H1 (cell line): ENCODE measurements around the gene CCL24. TPM values are rescaled to one million over a fixed set of nuclear protein-coding genes. Genes with fewer than 3 reads are reported as not detected.

ENCODE experiments used
- CTCF ChIA-PET: fragments of 300-600 bp; sonication (Branson Sonifier 250); formaldehyde crosslinking; loops from one replicate; lab custom pipeline; 2021; ENCODE audit not compliant: partially characterized antibody; lab: Charles Lee
- POLR2A ChIA-PET: fragments of 300-600 bp; sonication (Branson Sonifier 250); formaldehyde crosslinking; loops from one replicate; lab custom pipeline; 2021; ENCODE audit warnings: inconsistent platforms; ENCODE audit not compliant: partially characterized antibody; lab: Charles Lee
- DNase-seq, 2 experiments: peaks; one replicate each; pipeline versions ENCODE4 v3.0.0 to v3.0.0-alpha.2; 2010 to 2022; ENCODE audit warnings: low spot score in 2 of 2, low read depth in 1 of 2, mixed read lengths in 1 of 2
- FAIRE-seq: peaks from 2 replicates; lab custom pipeline; 2011; peaks lifted over from hg19 to GRCh38; lab: Jason Lieb, UNC
- H2AFZ ChIP-seq: 2 replicates; pipeline ENCODE4 v1.8.1; 2012; ENCODE audit warnings: low read length, inconsistent platforms
- H2AK5ac ChIP-seq: 2 replicates; pipeline ENCODE4 v1.6.1; 2013; ENCODE audit warnings: low read depth, low read length
- H2BK120ac ChIP-seq: replicated peaks from 2 replicates; pipeline ENCODE3; 2013; ENCODE audit warnings: low read depth, low read length, inconsistent platforms
- H2BK12ac ChIP-seq: 2 replicates; pipeline ENCODE4 v1.6.1; 2013; ENCODE audit warnings: low read depth, low read length
- H2BK15ac ChIP-seq: 2 replicates; pipeline ENCODE4 v1.6.1; 2013; ENCODE audit warnings: low read length
- H2BK20ac ChIP-seq: 2 replicates; pipeline ENCODE4 v1.6.1; 2013; ENCODE audit warnings: low read length
- H2BK5ac ChIP-seq: 2 replicates; pipeline ENCODE4 v1.6.1; 2013; ENCODE audit warnings: low read depth, low read length
- H3K14ac ChIP-seq: 2 replicates; pipeline ENCODE4 v1.6.1; 2013; ENCODE audit warnings: inconsistent platforms; ENCODE audit not compliant: insufficient read length
- H3K18ac ChIP-seq: 2 replicates; pipeline ENCODE4 v1.6.1; 2013; ENCODE audit warnings: low read length; ENCODE audit errors: extremely low read depth
- H3K23ac ChIP-seq: 2 replicates; pipeline ENCODE4 v1.6.1; 2013; ENCODE audit warnings: inconsistent platforms; ENCODE audit not compliant: insufficient read length
- H3K23me2 ChIP-seq: 2 replicates; pipeline ENCODE4 v1.6.1; 2013; ENCODE audit warnings: low read depth, low read length
- H3K27ac ChIP-seq: 2 replicates; pipeline ENCODE4 v1.6.1; 2011; ENCODE audit warnings: low read depth, low read length, inconsistent platforms
- H3K27me3 ChIP-seq, 4 experiments: replicated peaks in 1 of 4; 1 replicate in 1 of 4; 2 replicates in 3 of 4; pipeline versions ENCODE4 v1.6.1 to v1.8.1; 2011 to 2013; ENCODE audit warnings: low read length in 3 of 4, mild to moderate bottlenecking in 3 of 4, inconsistent platforms in 2 of 4, mixed read lengths in 2 of 4, moderate library complexity in 1 of 4; ENCODE audit not compliant: control insufficient read depth in 3 of 4, insufficient read depth in 3 of 4; ENCODE audit errors: extremely low read depth in 1 of 4
- H3K36me3 ChIP-seq, 4 experiments: 2 replicates each; pipeline versions ENCODE4 v1.6.1 to v1.8.1; 2011 to 2013; ENCODE audit warnings: mild to moderate bottlenecking in 4 of 4, low read length in 3 of 4, moderate library complexity in 2 of 4, control low read depth in 1 of 4, inconsistent platforms in 1 of 4; ENCODE audit not compliant: insufficient read depth in 4 of 4, control insufficient read depth in 2 of 4
- H3K4ac ChIP-seq: replicated peaks from 2 replicates; pipeline ENCODE3; 2013; ENCODE audit warnings: low read length, low read depth, mixed read lengths, inconsistent platforms; ENCODE audit not compliant: insufficient read length
- H3K4me1 ChIP-seq, 4 experiments: replicated peaks in 1 of 4; 1 replicate in 1 of 4; 2 replicates in 3 of 4; pipeline versions ENCODE4 v1.6.1 to v1.8.1; 2011 to 2013; ENCODE audit warnings: low read length in 3 of 4, inconsistent platforms in 2 of 4, mixed read lengths in 1 of 4; ENCODE audit not compliant: insufficient read depth in 4 of 4, control insufficient read depth in 3 of 4
- H3K4me2 ChIP-seq, 2 experiments: 2 replicates each; pipeline versions ENCODE4 v1.6.1 to v1.8.1; 2011 to 2013; ENCODE audit warnings: low read depth in 2 of 2, low read length in 2 of 2, control low read depth in 1 of 2, inconsistent platforms in 1 of 2, mild to moderate bottlenecking in 1 of 2; ENCODE audit not compliant: insufficient read depth in 1 of 2
- H3K4me3 ChIP-seq, 4 experiments: fragments of 200-600, 300-600 bp in 1 of 4; sonication (generic), shearing (Covaris generic), sonication (Bioruptor Twin) in 1 of 4; 2 replicates each; pipeline versions ENCODE4 v1.5.1 to v1.8.1; 2011 to 2016; ENCODE audit warnings: low read length in 4 of 4, low read depth in 3 of 4, control low read depth in 2 of 4, inconsistent platforms in 2 of 4, mild to moderate bottlenecking in 2 of 4, mixed read lengths in 1 of 4, moderate library complexity in 1 of 4; ENCODE audit not compliant: insufficient read depth in 2 of 4; ENCODE audit errors: extremely low read depth in 1 of 4
- H3K56ac ChIP-seq: replicated peaks from 2 replicates; pipeline ENCODE3; 2013; ENCODE audit warnings: low read depth, mild to moderate bottlenecking, mixed read lengths, low read length, inconsistent platforms; ENCODE audit not compliant: insufficient read length
- H3K79me1 ChIP-seq: 2 replicates; pipeline ENCODE4 v1.6.1; 2013; ENCODE audit warnings: low read depth, low read length, control low read depth
- H3K79me2 ChIP-seq, 2 experiments: 2 replicates each; pipeline versions ENCODE4 v1.6.1 to v1.8.1; 2012 to 2013; ENCODE audit warnings: low read length in 2 of 2, mild to moderate bottlenecking in 2 of 2, inconsistent platforms in 1 of 2; ENCODE audit not compliant: insufficient read depth in 2 of 2, control insufficient read depth in 1 of 2
- H3K9ac ChIP-seq, 4 experiments: replicated peaks in 1 of 4; 1 replicate in 1 of 4; 2 replicates in 3 of 4; pipeline versions ENCODE4 v1.6.1 to v1.8.1; 2011 to 2013; ENCODE audit warnings: low read depth in 3 of 4, low read length in 3 of 4, control low read depth in 2 of 4, mild to moderate bottlenecking in 2 of 4, moderate library complexity in 2 of 4, inconsistent platforms in 1 of 4; ENCODE audit errors: extremely low read depth in 1 of 4
- H3K9me3 ChIP-seq, 2 experiments: 2 replicates each; pipeline versions ENCODE4 v1.6.1 to v1.8.1; 2012 to 2013; ENCODE audit warnings: mild to moderate bottlenecking in 2 of 2, moderate library complexity in 2 of 2, control low read depth in 1 of 2, inconsistent platforms in 1 of 2, low read depth in 1 of 2, low read length in 1 of 2, mixed read lengths in 1 of 2; ENCODE audit not compliant: insufficient read depth in 2 of 2
- H4K20me1 ChIP-seq, 2 experiments: replicated peaks in 1 of 2; 2 replicates each; pipeline versions ENCODE3 to v1.8.1; 2011 to 2013; ENCODE audit warnings: inconsistent platforms in 2 of 2, low read length in 2 of 2, mild to moderate bottlenecking in 1 of 2; ENCODE audit not compliant: insufficient read depth in 2 of 2, control insufficient read depth in 1 of 2
- H4K5ac ChIP-seq: 2 replicates; pipeline ENCODE4 v1.6.1; 2013; ENCODE audit warnings: low read length, low read depth, mixed read lengths, inconsistent platforms; ENCODE audit not compliant: insufficient read length
- H4K8ac ChIP-seq: 2 replicates; pipeline ENCODE4 v1.8.0; 2013; ENCODE audit warnings: mild to moderate bottlenecking, moderate library complexity, low read length, inconsistent platforms; ENCODE audit not compliant: insufficient read depth; ENCODE audit errors: extremely low read depth
- H4K91ac ChIP-seq: replicated peaks from 2 replicates; pipeline ENCODE3; 2013; ENCODE audit warnings: low read length, mixed read lengths, inconsistent platforms; ENCODE audit not compliant: insufficient read length
- CEBPB ChIP-seq: IDR thresholded peaks from 2 replicates; pipeline ENCODE4 v1.6.1; 2012; ENCODE audit warnings: low read depth, low read length
- CHD1 ChIP-seq: IDR thresholded peaks from 2 replicates; pipeline ENCODE4 v1.6.1; 2012; ENCODE audit warnings: low read depth, low read length, improper control_type of control experiment
- E2F6 ChIP-seq: IDR thresholded peaks from 2 replicates; pipeline ENCODE4 v1.6.1; 2012; ENCODE audit warnings: inconsistent platforms
- EP300 ChIP-seq, 2 experiments: IDR thresholded peaks; 1 replicate in 1 of 2; 2 replicates in 1 of 2; pipeline ENCODE4 v1.6.1; 2011 to 2012; ENCODE audit warnings: low read depth in 2 of 2, low read length in 2 of 2, mild to moderate bottlenecking in 2 of 2, borderline replicate concordance in 1 of 2, inconsistent platforms in 1 of 2, moderate library complexity in 1 of 2
- EZH2 ChIP-seq: fragments of 200-600 bp; sonication (generic); IDR thresholded peaks from 2 replicates; pipeline ENCODE4 v1.7.1; 2012; ENCODE audit warnings: low read depth, mild to moderate bottlenecking, moderate library complexity, low read length, inconsistent platforms; ENCODE audit not compliant: severe bottlenecking
- MAX ChIP-seq: IDR thresholded peaks from 2 replicates; pipeline ENCODE4 v1.6.1; 2012; ENCODE audit warnings: inconsistent platforms
- NRF1 ChIP-seq: IDR thresholded peaks from 2 replicates; pipeline ENCODE4 v1.6.1; 2011; ENCODE audit warnings: mild to moderate bottlenecking, low read depth, low read length, improper control_type of control experiment
- SAP30 ChIP-seq: fragments of 300-600 bp; sonication (generic); IDR thresholded peaks from 2 replicates; pipeline ENCODE4 v1.7.1; 2012; ENCODE audit warnings: low read length, moderate library complexity, mild to moderate bottlenecking, inconsistent platforms; ENCODE audit not compliant: insufficient read depth, insufficient replicate concordance
- SIRT6 ChIP-seq: IDR thresholded peaks from one replicate; pipeline ENCODE4 v1.7.1; 2012; ENCODE audit warnings: low read length, inconsistent platforms
- SP2 ChIP-seq: IDR thresholded peaks from 2 replicates; pipeline ENCODE4 v1.6.1; 2012; ENCODE audit warnings: mild to moderate bottlenecking, low read length, inconsistent platforms
- SRF ChIP-seq: IDR thresholded peaks from 2 replicates; pipeline ENCODE4 v1.6.1; 2011; ENCODE audit warnings: mild to moderate bottlenecking, low read depth, low read length, moderate library complexity
- TAF1 ChIP-seq: IDR thresholded peaks from 2 replicates; pipeline ENCODE4 v1.6.1; 2011; ENCODE audit warnings: mild to moderate bottlenecking, low read depth, low read length
- TBP ChIP-seq: IDR thresholded peaks from 2 replicates; pipeline ENCODE4 v1.6.1; 2011; ENCODE audit warnings: low read depth, low read length, improper control_type of control experiment
- YY1 ChIP-seq: IDR thresholded peaks from 2 replicates; pipeline ENCODE4 v1.6.1; 2011; ENCODE audit warnings: low read depth, mild to moderate bottlenecking, low read length
- ZNF274 ChIP-seq: IDR thresholded peaks from 2 replicates; pipeline ENCODE4 v1.7.0; 2012; ENCODE audit warnings: low read length, borderline replicate concordance; ENCODE audit errors: extremely low read depth
- polyA plus RNA-seq, 7 experiments: library from polyadenylated mRNA; depleted of rRNA in 3 of 7; stranded (reverse) in 5 of 7; unstranded in 2 of 7; fragments of >200 nt in 5 of 7; fragments of 200-250 nt in 2 of 7; gene quantifications; 1 replicate in 5 of 7; 2 replicates in 1 of 7; 4 replicates in 1 of 7; pipeline versions ENCODE4 v1.2.1 to v1.2.3, GENCODE V29; 2011 to 2013; ENCODE audit warnings: missing spikeins in 2 of 7, mixed read lengths in 2 of 7
- total RNA-seq: library from RNA; stranded (reverse); fragmentation: NEBNext Ultra II Directional; extraction: Animal tissue kit (Norgen Biotek cat#: 25700); gene quantifications from 2 replicates; pipeline ENCODE4 v1.2.1, GENCODE V29; 2021

Gene CCL24
- total and polyA plus RNA-seq, 2 of the 8 experiments (the other 6 are each of a cell fraction or from before 2014, with no cell fraction given) = not detected

- H3K79me1 ChIP-seq = no peaks in the 10 kb centered on the region
- H2BK15ac ChIP-seq = no peak overlapping the region
- H3K27ac ChIP-seq = no peak overlapping the region
- TF ChIP-seq TBP (no peak), MAX (no peak), SRF (no peak), SAP30 (no peak), SP2 (no peak), CHD1 (no peak), NRF1 (no peak), EZH2 (no peak), CEBPB (no peak), YY1 (no peak), ZNF274 (no peak), SIRT6 (no peak), E2F6 (no peak), EP300 (IDR thresholded peaks at IDR 0.05; ENCODE audit: borderline replicate concordance in 1 of 2, low read depth in 2 of 2, low read length in 2 of 2) (no peak), TAF1 (no peak)
- CTCF ChIA-PET = interaction anchor here (0.7 kb wide), 1 partner anchor 1327 kb away, joined by 3 read pairs; no protein-coding TSS in a partner anchor
- no peaks in the 10 kb centered on the region for H4K20me1 ChIP-seq
- no peaks in the 10 kb centered on the region for H3K79me2 ChIP-seq
- no peak overlapping the region for H3K56ac ChIP-seq
- H3K9ac ChIP-seq = no peak overlapping the region
- H4K5ac ChIP-seq = no peak overlapping the region
- no peak overlapping the region for H4K91ac ChIP-seq
- H3K4me2 ChIP-seq = no peak overlapping the region
- POLR2A ChIA-PET = no interaction called here
- H2BK20ac ChIP-seq = no peak overlapping the region
- DNase-seq (no peak), FAIRE-seq (no peak)
- no peaks in the 10 kb centered on the region for H3K36me3 ChIP-seq
- H4K8ac ChIP-seq = no peak overlapping the region
- H2AK5ac ChIP-seq = no peak overlapping the region
- no peaks in the 10 kb centered on the region for H3K27me3 ChIP-seq
- H3K4me1 ChIP-seq = no peaks in the 10 kb centered on the region
- H2BK5ac ChIP-seq = no peak overlapping the region
- no peak overlapping the region for H3K23ac ChIP-seq
- no peak overlapping the region for H3K4me3 ChIP-seq
- H3K4ac ChIP-seq = no peak overlapping the region
- H3K9me3 ChIP-seq = no peaks in the 10 kb centered on the region
- H3K23me2 ChIP-seq = no peaks in the 10 kb centered on the region
- H2BK120ac ChIP-seq = no peak overlapping the region
- no peak overlapping the region for H2BK12ac ChIP-seq
- no peak overlapping the region for H3K18ac ChIP-seq
- no peak overlapping the region for H3K14ac ChIP-seq
- H2AFZ ChIP-seq = no peak overlapping the region
Observed at GRCh38 chr7:75858410-75858809, 44.8 kb upstream of the CCL24 start.
